Endothelial cell of umbilical vein (primary cell): ENCODE data around the gene FHIT. TPM values are rescaled to one million over a fixed set of nuclear protein-coding genes. Genes with fewer than 3 reads are reported as not detected.

Experiments
- BruUV-seq: library from RNA; stranded (reverse); fragments of 400-500 nt; replicated peaks from 2 replicates; lab custom pipeline; 2021; lab: Mats Ljungman, UMichigan
- CTCF ChIA-PET: fragments of 300-600, 350-600 bp; sonication (Branson Sonifier 250); formaldehyde crosslinking; loops from one replicate; lab custom pipeline; 2021; ENCODE audit warnings: antibody characterized with exemption, inconsistent platforms; lab: Charles Lee
- POLR2A ChIA-PET: fragments of 300-600, 350-600 bp; sonication (Branson Sonifier 250); formaldehyde crosslinking; loops from one replicate; lab custom pipeline; 2021; ENCODE audit warnings: antibody characterized with exemption, inconsistent platforms; lab: Charles Lee
- DNase-seq: peaks from one replicate; pipeline ENCODE4 v3.0.0-alpha.2; 2011; ENCODE audit warnings: low read depth, low spot score
- FAIRE-seq: peaks from 2 replicates; lab custom pipeline; 2011; peaks lifted over from hg19 to GRCh38; lab: Jason Lieb, UNC
- H2AFZ ChIP-seq: 2 replicates; pipeline ENCODE4 v1.6.0; 2012; ENCODE audit warnings: low read depth, low read length, control low read depth, inconsistent platforms
- H3K27ac ChIP-seq: 2 replicates; pipeline ENCODE4 v1.5.1; 2011; ENCODE audit warnings: low read depth, mild to moderate bottlenecking, control low read depth, low read length, moderate library complexity; ENCODE audit not compliant: insufficient read depth
- H3K27me3 ChIP-seq, 2 experiments: 2 replicates each; pipeline versions ENCODE4 v1.6.0 to v1.6.1; 2011; ENCODE audit warnings: low read length in 2 of 2, mixed read lengths in 1 of 2; ENCODE audit not compliant: control insufficient read depth in 2 of 2, insufficient read depth in 2 of 2
- H3K36me3 ChIP-seq, 2 experiments: 2 replicates in 1 of 2; 3 replicates in 1 of 2; pipeline ENCODE4 v1.5.1; 2011; ENCODE audit warnings: low read length in 2 of 2, mild to moderate bottlenecking in 1 of 2, moderate library complexity in 1 of 2; ENCODE audit not compliant: control insufficient read depth in 2 of 2, insufficient read depth in 2 of 2; ENCODE audit errors: extremely low read depth in 1 of 2
- H3K4me1 ChIP-seq: 3 replicates; pipeline ENCODE4 v1.5.1; 2011; ENCODE audit warnings: mild to moderate bottlenecking, low read length; ENCODE audit not compliant: control insufficient read depth, insufficient read depth; ENCODE audit errors: extremely low read depth
- H3K4me2 ChIP-seq: 2 replicates; pipeline ENCODE4 v1.6.1; 2011; ENCODE audit warnings: low read length, control low read depth, mixed read lengths; ENCODE audit not compliant: insufficient read depth
- H3K4me3 ChIP-seq, 3 experiments: fragments of 200-600 bp in 1 of 3; sonication (generic), shearing (Covaris generic) in 1 of 3; replicated peaks in 1 of 3; 2 replicates each; pipeline ENCODE4 v1.5.1; 2011 to 2016; ENCODE audit warnings: control low read depth in 3 of 3, low read length in 3 of 3, mild to moderate bottlenecking in 2 of 3, inconsistent platforms in 1 of 3, low read depth in 1 of 3, moderate library complexity in 1 of 3; ENCODE audit not compliant: insufficient read depth in 1 of 3
- H3K79me2 ChIP-seq: 2 replicates; pipeline ENCODE4 v1.6.0; 2012; ENCODE audit warnings: low read length, inconsistent platforms; ENCODE audit not compliant: control insufficient read depth, insufficient read depth
- H3K9ac ChIP-seq: replicated peaks from 2 replicates; pipeline ENCODE3; 2011; ENCODE audit warnings: low read length, control low read depth; ENCODE audit not compliant: insufficient read depth; ENCODE audit errors: extremely low read depth
- H3K9me1 ChIP-seq: replicated peaks from 3 replicates; pipeline ENCODE4 v1.6.0; 2011; ENCODE audit warnings: mild to moderate bottlenecking, low read length; ENCODE audit not compliant: control insufficient read depth, insufficient read depth; ENCODE audit errors: extremely low read depth
- H3K9me3 ChIP-seq: replicated peaks from 2 replicates; pipeline ENCODE4 v1.5.1; 2012; ENCODE audit warnings: low read length, inconsistent platforms; ENCODE audit not compliant: control insufficient read depth, insufficient read depth
- H4K20me1 ChIP-seq: replicated peaks from 2 replicates; pipeline ENCODE3; 2011; ENCODE audit warnings: mild to moderate bottlenecking, low read length; ENCODE audit not compliant: control insufficient read depth, insufficient read depth; ENCODE audit errors: extremely low read depth
- CTCF ChIP-seq, 2 donors: IDR thresholded peaks; 1 replicate in 1 of 2; 2 replicates in 1 of 2; pipeline ENCODE4 v1.5.1; 2011; ENCODE audit warnings: low read length in 2 of 2, mild to moderate bottlenecking in 2 of 2, moderate library complexity in 2 of 2, control low read depth in 1 of 2, inconsistent platforms in 1 of 2, low read depth in 1 of 2; ENCODE audit not compliant: insufficient read depth in 1 of 2; ENCODE audit errors: extremely low read depth in 1 of 2
- EZH2 ChIP-seq: IDR thresholded peaks from 2 replicates; pipeline ENCODE4 v1.6.1; 2012; ENCODE audit warnings: borderline replicate concordance, low read depth, mild to moderate bottlenecking, moderate library complexity, low read length, inconsistent platforms; ENCODE audit not compliant: severe bottlenecking
- FOS ChIP-seq: IDR thresholded peaks from 2 replicates; pipeline ENCODE4 v1.6.1; 2011; ENCODE audit warnings: mild to moderate bottlenecking, low read length, moderate library complexity, borderline replicate concordance; ENCODE audit not compliant: insufficient read depth
- GATA2 ChIP-seq: IDR thresholded peaks from 2 replicates; pipeline ENCODE4 v1.7.0; 2011; ENCODE audit warnings: low read depth, mild to moderate bottlenecking, moderate library complexity, mixed read lengths, low read length; ENCODE audit not compliant: insufficient read length, insufficient read depth
- JUN ChIP-seq: IDR thresholded peaks from 2 replicates; pipeline ENCODE4 v1.6.1; 2011; ENCODE audit warnings: borderline replicate concordance, low read depth; ENCODE audit not compliant: insufficient read length, insufficient read depth
- MAX ChIP-seq: IDR thresholded peaks from 2 replicates; pipeline ENCODE4 v1.6.1; 2011; ENCODE audit not compliant: insufficient read depth, insufficient read length
- MYC ChIP-seq: IDR thresholded peaks from one replicate; pipeline ENCODE4 v1.6.1; 2011; ENCODE audit warnings: mild to moderate bottlenecking, low read depth, low read length
- POLR2A ChIP-seq: IDR thresholded peaks from 2 replicates; pipeline ENCODE4 v1.6.1; 2012; ENCODE audit warnings: low read depth, mild to moderate bottlenecking, control low read depth, low read length
- POLR2AphosphoS5 ChIP-seq: IDR thresholded peaks from 2 replicates; pipeline ENCODE4 v1.6.1; 2012; ENCODE audit warnings: low read depth, mild to moderate bottlenecking, control low read depth, low read length, moderate library complexity; ENCODE audit not compliant: insufficient read depth
- dilution Hi-C: fragments of 300-500 bp; cut with MboI; formaldehyde crosslinking; loops from one replicate; pipeline ENCODE4 v1.15.0; 2019; ENCODE audit warnings: low sequenced_read_pairs; ENCODE audit not compliant: extremely low pct_ligation_motif_present
- intact Hi-C: fragments of 100-400 bp; cut with micrococcal nuclease; formaldehyde crosslinking; loops from one replicate; pipeline ENCODE4 v1.10.0; 2022
- polyA plus RNA-seq, 4 experiments: library from polyadenylated mRNA; depleted of rRNA in 3 of 4; stranded (reverse) in 3 of 4; unstranded in 1 of 4; fragments of >200 nt; gene quantifications; 2 replicates each; pipeline versions ENCODE4 v1.2.1 to v1.2.3, GENCODE V29; 2011 to 2012; ENCODE audit warnings: missing spikeins in 1 of 4
- total RNA-seq: library from RNA; stranded (reverse); gene quantifications from 2 replicates; pipeline ENCODE4 v1.2.3, GENCODE V29; 2021

Gene FHIT
- total and polyA plus RNA-seq, 2 donors (not counting 3 experiments of a cell fraction or from before 2014, with no cell fraction given), result 0.47 to 2.2 TPM

- H3K9me1 ChIP-seq, result no peaks in the 10 kb centered on the region
- dilution Hi-C loops, result no loop called here
- no peak overlapping the region for H3K4me2 ChIP-seq
- H4K20me1 ChIP-seq, result no peaks in the 10 kb centered on the region
- no peaks in the 10 kb centered on the region for H3K27me3 ChIP-seq
- H3K4me1 ChIP-seq, result no peaks in the 10 kb centered on the region
- no peak overlapping the region for H3K27ac ChIP-seq
- H3K79me2 ChIP-seq, result no peaks in the 10 kb centered on the region
- no peak overlapping the region for H3K4me3 ChIP-seq
- DNase-seq, result no peak
- no peaks in the 10 kb centered on the region for H3K36me3 ChIP-seq
- TF ChIP-seq CTCF (IDR thresholded peaks at IDR 0.05; ENCODE audit: extremely low read depth in 1 of 2, insufficient read depth in 1 of 2, low read depth in 1 of 2, low read length in 2 of 2) (no peak), MYC (no peak), GATA2 (no peak), JUN (no peak), FOS (no peak), MAX (no peak), POLR2A (no peak), POLR2AphosphoS5 (no peak), EZH2 (no peak)
- no peak for FAIRE-seq
- H2AFZ ChIP-seq, result no peak overlapping the region
- peaks cover 2% of the 10 kb centered on the region for H3K9me3 ChIP-seq
- POLR2A ChIA-PET, result no interaction called here
- intact Hi-C loops, result no loop called here
- CTCF ChIA-PET, result interaction anchor here (0.5 kb wide), 1 partner anchor 1074 kb away, joined by 4 read pairs; no protein-coding TSS in a partner anchor
- H3K9ac ChIP-seq, result no peak overlapping the region
- BruUV-seq, result no TSS peak
Observed at GRCh38 chr3:59839283-59839682, 1412.0 kb downstream of the FHIT start.
